Measurements from ENCODE around the gene CBLB.

CBLB gene

GRCh38 chr3:105767776-105768175, 101.0 kb downstream of the CBLB start:
- Histone ChIP-seq H3K27ac (ENCODE audit: low read depth, low read length) (no peak overlapping the region), H4K91ac (ENCODE audit: low read depth, low read length) (no peak overlapping the region), H3K36me3 (ENCODE audit: control insufficient read depth in 1 of 2, insufficient read depth in 2 of 2, low read length in 2 of 2) (peaks cover 2 to 3% of the 10 kb centered on the region in 2 experiments), H4K8ac (ENCODE audit: low read depth, low read length) (no peak overlapping the region), H3K14ac (ENCODE audit: low read length) (no peak overlapping the region), H2AK5ac (ENCODE audit: low read length) (no peak overlapping the region), H3K79me1 (ENCODE audit: low read length) (no peaks in the 10 kb centered on the region), H3K4me3 (ENCODE audit: low read depth, low read length) (no peak overlapping the region), H3K4me1 (ENCODE audit: control insufficient read depth in 1 of 2, insufficient read depth in 2 of 2, low read length in 2 of 2) (no peaks in the 10 kb centered on the region), H3K9me3 (ENCODE audit: insufficient read depth, low read depth, low read length) (peaks cover 2% of the 10 kb centered on the region), H4K12ac (ENCODE audit: low read depth, low read length) (no peak overlapping the region), H3K9ac (ENCODE audit: low read length) (no peak overlapping the region), H3K4ac (ENCODE audit: low read depth, low read length) (no peak overlapping the region), H3K27me3 (ENCODE audit: insufficient read depth, low read length) (no peaks in the 10 kb centered on the region), H3K23ac (ENCODE audit: low read length) (no peak overlapping the region), H2BK120ac (ENCODE audit: insufficient read depth, low read length, poor library complexity) (no peak overlapping the region), H3K79me2 (ENCODE audit: control insufficient read depth, insufficient read depth, low read length, poor library complexity) (no peaks in the 10 kb centered on the region), H2BK5ac (ENCODE audit: low read depth, low read length, poor library complexity) (no peak overlapping the region), H3K18ac (ENCODE audit: low read length) (no peak overlapping the region), H2AFZ (ENCODE audit: insufficient read depth, low read length, poor library complexity) (no peak overlapping the region), H2BK12ac (ENCODE audit: low read length) (no peak overlapping the region), H3K4me2 (ENCODE audit: low read length) (no peak overlapping the region)
- no peak for DNase-seq

- WGBS (ENCODE audit: extremely low coverage, insufficient coverage, insufficient read length) = no CpG with 5 or more reads among the region's 3 CpGs
- Histone ChIP-seq H2AK5ac (ENCODE audit: low read length) (no peak overlapping the region), H3K18ac (ENCODE audit: low read length) (no peak overlapping the region)
These were observed 101.6 kb downstream of the CBLB start for GRCh38 chr3:105767216-105767615.

GRCh38 chr3:105765308-105765639, 103.5 kb downstream of the CBLB start:
- no peak overlapping the region for H3K4me3 ChIP-seq (ENCODE audit: low read depth, low read length)
- no peak overlapping the region for H3K18ac ChIP-seq (ENCODE audit: low read length)
- H2AK5ac ChIP-seq (ENCODE audit: low read length) = no peak overlapping the region
- no peaks in the 10 kb centered on the region for H3K27me3 ChIP-seq (ENCODE audit: insufficient read depth, low read length)
- no peak overlapping the region for H2BK12ac ChIP-seq (ENCODE audit: low read length)
- peaks cover 5% of the 10 kb centered on the region for H3K9me3 ChIP-seq (ENCODE audit: insufficient read depth, low read depth, low read length)
- peaks cover 8% of the 10 kb centered on the region in 2 experiments for H3K36me3 ChIP-seq (ENCODE audit: control insufficient read depth in 1 of 2, insufficient read depth in 2 of 2, low read length in 2 of 2)
- DNase-seq = no peak
- H3K79me1 ChIP-seq (ENCODE audit: low read length) = no peaks in the 10 kb centered on the region
- H3K23ac ChIP-seq (ENCODE audit: low read length) = no peak overlapping the region
- no peak overlapping the region for H3K14ac ChIP-seq (ENCODE audit: low read length)
- no peak overlapping the region for H4K8ac ChIP-seq (ENCODE audit: low read depth, low read length)
- H4K12ac ChIP-seq (ENCODE audit: low read depth, low read length) = no peak overlapping the region
- H2BK120ac ChIP-seq (ENCODE audit: insufficient read depth, low read length, poor library complexity) = no peak overlapping the region
- H3K27ac ChIP-seq (ENCODE audit: low read depth, low read length) = no peak overlapping the region
- no peak overlapping the region for H4K91ac ChIP-seq (ENCODE audit: low read depth, low read length)
- H3K9ac ChIP-seq (ENCODE audit: low read length) = no peak overlapping the region
- H2BK5ac ChIP-seq (ENCODE audit: low read depth, low read length, poor library complexity) = no peak overlapping the region
- H3K4me2 ChIP-seq (ENCODE audit: low read length) = no peak overlapping the region
- H3K4me1 ChIP-seq (ENCODE audit: control insufficient read depth in 1 of 2, insufficient read depth in 2 of 2, low read length in 2 of 2) = no peaks in the 10 kb centered on the region
- no peak overlapping the region for H2AFZ ChIP-seq (ENCODE audit: insufficient read depth, low read length, poor library complexity)
- no peak overlapping the region for H3K4ac ChIP-seq (ENCODE audit: low read depth, low read length)
- no peaks in the 10 kb centered on the region for H3K79me2 ChIP-seq (ENCODE audit: control insufficient read depth, insufficient read depth, low read length, poor library complexity)

More at GRCh38 chr3:105767216-105767615, 101.6 kb downstream of the CBLB start:
- no peak overlapping the region for H3K4me3 ChIP-seq (ENCODE audit: low read depth, low read length)
- no peaks in the 10 kb centered on the region for H3K27me3 ChIP-seq (ENCODE audit: insufficient read depth, low read length)
- H3K27ac ChIP-seq (ENCODE audit: low read depth, low read length) = no peak overlapping the region
- H3K79me1 ChIP-seq (ENCODE audit: low read length) = no peaks in the 10 kb centered on the region
- H2BK12ac ChIP-seq (ENCODE audit: low read length) = no peak overlapping the region
- no peaks in the 10 kb centered on the region for H3K4me1 ChIP-seq (ENCODE audit: control insufficient read depth in 1 of 2, insufficient read depth in 2 of 2, low read length in 2 of 2)
- no peak overlapping the region for H2BK120ac ChIP-seq (ENCODE audit: insufficient read depth, low read length, poor library complexity)
- H4K8ac ChIP-seq (ENCODE audit: low read depth, low read length) = no peak overlapping the region
- no peak overlapping the region for H4K12ac ChIP-seq (ENCODE audit: low read depth, low read length)
- no peak overlapping the region for H3K23ac ChIP-seq (ENCODE audit: low read length)
- H3K14ac ChIP-seq (ENCODE audit: low read length) = no peak overlapping the region
- no peak overlapping the region for H2AFZ ChIP-seq (ENCODE audit: insufficient read depth, low read length, poor library complexity)
- H4K91ac ChIP-seq (ENCODE audit: low read depth, low read length) = no peak overlapping the region
- peaks cover 5% of the 10 kb centered on the region for H3K9me3 ChIP-seq (ENCODE audit: insufficient read depth, low read depth, low read length)
- H2BK5ac ChIP-seq (ENCODE audit: low read depth, low read length, poor library complexity) = no peak overlapping the region
- H3K36me3 ChIP-seq (ENCODE audit: control insufficient read depth in 1 of 2, insufficient read depth in 2 of 2, low read length in 2 of 2) = peaks cover 8 to 9% of the 10 kb centered on the region in 2 experiments
- H3K9ac ChIP-seq (ENCODE audit: low read length) = no peak overlapping the region
- H3K4ac ChIP-seq (ENCODE audit: low read depth, low read length) = no peak overlapping the region
- DNase-seq = no peak
- H3K79me2 ChIP-seq (ENCODE audit: control insufficient read depth, insufficient read depth, low read length, poor library complexity) = no peaks in the 10 kb centered on the region
- no peak overlapping the region for H3K4me2 ChIP-seq (ENCODE audit: low read length)

GRCh38 chr3:105764378-105765307, 104.2 kb downstream of the CBLB start:
- Histone ChIP-seq H3K79me1 (ENCODE audit: low read length) (no peaks in the 10 kb centered on the region), H3K27me3 (ENCODE audit: insufficient read depth, low read length) (no peaks in the 10 kb centered on the region), H3K79me2 (ENCODE audit: control insufficient read depth, insufficient read depth, low read length, poor library complexity) (no peaks in the 10 kb centered on the region), H3K4me1 (ENCODE audit: control insufficient read depth in 1 of 2, insufficient read depth in 2 of 2, low read length in 2 of 2) (no peaks in the 10 kb centered on the region), H2AFZ (ENCODE audit: insufficient read depth, low read length, poor library complexity) (no peak overlapping the region), H3K9me3 (ENCODE audit: insufficient read depth, low read depth, low read length) (peaks cover 7% of the 10 kb centered on the region), H3K4me3 (ENCODE audit: low read depth, low read length) (no peak overlapping the region), H4K8ac (ENCODE audit: low read depth, low read length) (no peak overlapping the region), H2BK12ac (ENCODE audit: low read length) (no peak overlapping the region), H2BK120ac (ENCODE audit: insufficient read depth, low read length, poor library complexity) (no peak overlapping the region), H3K27ac (ENCODE audit: low read depth, low read length) (no peak overlapping the region), H4K12ac (ENCODE audit: low read depth, low read length) (no peak overlapping the region), H3K23ac (ENCODE audit: low read length) (no peak overlapping the region), H3K18ac (ENCODE audit: low read length) (no peak overlapping the region), H3K4me2 (ENCODE audit: low read length) (no peak overlapping the region), H2AK5ac (ENCODE audit: low read length) (no peak overlapping the region), H4K91ac (ENCODE audit: low read depth, low read length) (no peak overlapping the region), H3K4ac (ENCODE audit: low read depth, low read length) (no peak overlapping the region), H3K36me3 (ENCODE audit: control insufficient read depth in 1 of 2, insufficient read depth in 2 of 2, low read length in 2 of 2) (peaks cover 6 to 9% of the 10 kb centered on the region in 2 experiments), H3K9ac (ENCODE audit: low read length) (no peak overlapping the region), H2BK5ac (ENCODE audit: low read depth, low read length, poor library complexity) (no peak overlapping the region), H3K14ac (ENCODE audit: low read length) (no peak overlapping the region)
- WGBS (ENCODE audit: extremely low coverage, insufficient coverage, insufficient read length) = no CpG with 5 or more reads among the region's 2 CpGs
- no peak for DNase-seq

All from trophoblast cell (in vitro differentiated cells and primary cell).